ENCODE measurements around the gene SPI1.

DNA sequence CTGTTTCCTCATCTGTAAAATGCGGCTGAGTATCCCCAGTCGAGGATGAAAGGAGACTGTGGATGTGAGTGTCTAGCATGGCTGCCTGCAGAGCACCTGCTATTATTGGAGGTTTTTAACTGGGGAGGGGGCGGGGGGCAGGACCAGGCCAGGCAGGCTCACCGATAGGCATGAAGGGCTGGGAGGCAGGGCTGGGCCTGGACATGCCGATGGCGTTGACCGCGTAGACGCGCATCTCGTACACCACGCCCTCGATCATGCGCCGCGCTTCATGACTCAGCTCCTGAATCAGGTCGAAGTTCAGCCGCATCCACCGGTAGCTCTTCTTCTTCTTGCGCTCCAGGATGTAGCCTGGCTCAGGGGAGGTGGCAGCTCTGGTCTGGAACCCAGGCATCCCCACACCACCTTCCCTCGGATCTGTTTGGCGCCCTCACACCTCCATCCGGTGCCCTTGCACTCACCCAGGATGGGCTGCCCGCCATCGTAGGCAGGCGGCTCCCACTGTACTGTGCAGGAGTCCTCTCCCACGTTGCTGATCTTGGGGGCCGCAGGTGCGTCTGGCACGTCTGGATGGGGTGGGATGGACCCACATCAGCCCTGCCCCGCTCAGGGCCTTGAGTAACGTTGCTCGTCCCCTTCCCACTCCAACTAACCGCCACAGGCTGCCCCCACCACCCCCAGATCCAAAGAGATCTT lies 41.0 kb downstream of the SPI1 start:
- TF ChIP-seq RAD21 (IDR thresholded peaks at IDR 0.05; ENCODE audit: low read depth) (no peak), EP300 (IDR thresholded peaks at IDR 0.05; ENCODE audit: borderline replicate concordance) (no peak), EGR1 (IDR thresholded peaks at IDR 0.05) (no peak), CEBPB (IDR thresholded peaks at IDR 0.05) (no peak), TAF1 (IDR thresholded peaks at IDR 0.05; ENCODE audit: low read depth) (no peak), YY1 (IDR thresholded peaks at IDR 0.05; ENCODE audit: low read depth) (no peak), ZBTB7A (IDR thresholded peaks at IDR 0.05; ENCODE audit: low read depth) (no peak)

Measured in Ishikawa (cell line).